Body of pancreas (tissue), 4 donors: ENCODE data around the gene SRPK1. TPM values are rescaled to one million over a fixed set of nuclear protein-coding genes. Genes with fewer than 3 reads are reported as not detected.

Source experiments
- ATAC-seq: fragments of 150-250 bp; one replicate; pipeline ENCODE4 v1.9.1; 2016
- DNase-seq, 4 donors: peaks; one replicate each; pipeline ENCODE4 v3.0.0-alpha.2; 2019
- H3K27ac ChIP-seq, 4 donors: fragments of 200-600 bp; sonication (generic); 1 replicate in 3 of 4; 2 replicates in 1 of 4; pipeline versions ENCODE4 v1.5.1 to v1.6.1; 2016 to 2019; ENCODE audit warnings: mild to moderate bottlenecking in 1 of 4, mixed read lengths in 1 of 4, moderate library complexity in 1 of 4
- H3K27me3 ChIP-seq, 2 donors: fragments of 200-600 bp; sonication (generic); one replicate each; pipeline ENCODE4 v1.6.0; 2016; ENCODE audit warnings: mild to moderate bottlenecking in 1 of 2
- H3K36me3 ChIP-seq, 2 donors: fragments of 200-600 bp; sonication (generic); replicated peaks in 1 of 2; 2 replicates each; pipeline ENCODE4 v1.5.1; 2016; ENCODE audit warnings: low read depth in 2 of 2; ENCODE audit not compliant: insufficient read depth in 1 of 2
- H3K4me1 ChIP-seq: fragments of 200-600 bp; sonication (generic); one replicate; pipeline ENCODE4 v1.6.0; 2016
- H3K4me3 ChIP-seq, 2 donors: fragments of 200-600 bp; sonication (generic); 1 replicate in 1 of 2; 2 replicates in 1 of 2; pipeline ENCODE4 v1.5.1; 2016 to 2019
- H3K9me3 ChIP-seq, 3 donors: fragments of 200-600 bp; sonication (generic); 1 replicate in 2 of 3; 2 replicates in 1 of 3; pipeline ENCODE4 v1.5.1; 2016
- POLR2A ChIP-seq, 3 donors: fragments of 450-650 bp; IDR thresholded peaks; one replicate each; pipeline ENCODE4 v1.6.1; 2016; ENCODE audit warnings: antibody characterized with exemption in 3 of 3, mild to moderate bottlenecking in 2 of 3
- WGBS, 2 donors: methylation state at CpG; one replicate each; pipeline ENCODE4 v1.1.5; 2017; 5-methylcytosine and 5-hydroxymethylcytosine counted together
- intact Hi-C: fragments of 100-400 bp; cut with DNase I; formaldehyde crosslinking; loops from one replicate; pipeline ENCODE4 v1.15.1; 2023
- total RNA-seq, 2 donors: library from RNA; depleted of rRNA; stranded (reverse); fragments of >200 nt; gene quantifications; one replicate each; pipeline ENCODE4 v1.1.0, GENCODE V29; 2016
- TF ChIP-seq, protein P1 (sequence below), 7 experiments: fragments of 450-650 bp in 4 of 7; fragments of 200-600 bp in 3 of 7; sonication (generic) in 3 of 7; IDR thresholded peaks; one replicate each; pipeline ENCODE4 v1.5.1; 2016 to 2019; ENCODE audit warnings: antibody characterized with exemption in 7 of 7

SRPK1 gene
- total RNA-seq, 2 donors from 2014 or later, result 30.4 to 80.4 TPM

DNA sequence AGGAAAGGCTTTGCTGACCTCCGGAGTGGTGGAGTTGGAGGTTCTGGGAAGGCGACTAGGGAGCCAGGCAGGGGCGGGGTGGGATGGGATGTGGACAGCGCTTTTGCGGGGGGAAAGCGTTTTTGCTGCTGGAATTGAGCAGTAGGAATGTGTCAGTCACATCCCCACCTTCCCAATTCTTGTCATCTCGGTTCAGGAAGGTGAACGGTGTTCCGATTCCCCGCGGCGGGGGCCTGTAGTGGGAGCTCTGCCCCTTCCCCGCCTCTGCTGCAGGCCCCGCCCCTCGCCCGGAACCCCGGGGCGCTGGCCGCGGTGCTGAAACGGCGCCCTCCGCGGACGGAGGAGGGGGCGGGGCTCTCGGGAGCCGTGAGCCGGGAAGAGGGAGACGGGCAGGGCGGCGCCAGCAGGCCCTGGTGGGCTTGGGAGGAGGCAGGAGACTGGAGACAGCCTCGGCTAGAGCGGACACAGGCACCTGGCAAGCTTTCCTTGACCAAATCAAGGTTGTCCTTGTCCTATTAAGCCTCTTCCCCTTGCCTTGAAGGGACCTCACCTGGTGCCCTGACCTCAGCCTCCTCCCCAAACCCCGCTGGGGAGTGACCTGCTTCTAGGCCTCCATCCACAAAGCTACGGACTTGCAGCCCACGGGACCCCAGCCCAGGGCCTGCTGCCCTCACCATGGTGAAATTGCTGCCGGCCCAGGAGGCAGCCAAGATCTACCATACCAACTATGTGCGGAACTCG lies 115.7 kb downstream of the SRPK1 start, which contains the start of gene LHFPL5:
Gene LHFPL5, plus strand, starts transcription at position 357 of the 741 bp plus-strand sequence. Its CDS starts 319 bp downstream, at position 676.
- H3K4me3 ChIP-seq, result no peak within 1 kb of the TSS
- H3K4me1 ChIP-seq, result peaks cover 20% of the 10 kb centered on the region
- intact Hi-C loops, result no loop called here
- peak within 1 kb of the TSS in 1 of 4 donors; percentile 17 for H3K27ac ChIP-seq
- DNase-seq (peak; percentile 60 to 72 (median 68)), ATAC-seq (peak; percentile 90)
- no peaks in the 10 kb centered on the region for H3K36me3 ChIP-seq
- H3K9me3 ChIP-seq, result no peaks in the 10 kb centered on the region
- 13 to 14% methylated on average over 21 to 40 of the region's 40 CpGs for WGBS, 2 donors
- no peaks in the 10 kb centered on the region for H3K27me3 ChIP-seq
- TF ChIP-seq, protein P1, sequence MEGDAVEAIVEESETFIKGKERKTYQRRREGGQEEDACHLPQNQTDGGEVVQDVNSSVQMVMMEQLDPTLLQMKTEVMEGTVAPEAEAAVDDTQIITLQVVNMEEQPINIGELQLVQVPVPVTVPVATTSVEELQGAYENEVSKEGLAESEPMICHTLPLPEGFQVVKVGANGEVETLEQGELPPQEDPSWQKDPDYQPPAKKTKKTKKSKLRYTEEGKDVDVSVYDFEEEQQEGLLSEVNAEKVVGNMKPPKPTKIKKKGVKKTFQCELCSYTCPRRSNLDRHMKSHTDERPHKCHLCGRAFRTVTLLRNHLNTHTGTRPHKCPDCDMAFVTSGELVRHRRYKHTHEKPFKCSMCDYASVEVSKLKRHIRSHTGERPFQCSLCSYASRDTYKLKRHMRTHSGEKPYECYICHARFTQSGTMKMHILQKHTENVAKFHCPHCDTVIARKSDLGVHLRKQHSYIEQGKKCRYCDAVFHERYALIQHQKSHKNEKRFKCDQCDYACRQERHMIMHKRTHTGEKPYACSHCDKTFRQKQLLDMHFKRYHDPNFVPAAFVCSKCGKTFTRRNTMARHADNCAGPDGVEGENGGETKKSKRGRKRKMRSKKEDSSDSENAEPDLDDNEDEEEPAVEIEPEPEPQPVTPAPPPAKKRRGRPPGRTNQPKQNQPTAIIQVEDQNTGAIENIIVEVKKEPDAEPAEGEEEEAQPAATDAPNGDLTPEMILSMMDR (IDR thresholded peaks at IDR 0.05), result no peak
- TF ChIP-seq POLR2A (IDR thresholded peaks at IDR 0.05), result no peak

- peaks cover 46% of the 10 kb centered on the region for H3K4me1 ChIP-seq
- H3K4me3 ChIP-seq, result no peak overlapping the region
- no peak for TF ChIP-seq POLR2A (IDR thresholded peaks at IDR 0.05)
- TF ChIP-seq, protein P1 (IDR thresholded peaks at IDR 0.05), result no peak
- DNase-seq (peak in 2 of 4 donors; percentile 31 to 32), ATAC-seq (no peak)
- 22 to 36% methylated on average over 3 of the region's 3 CpGs for WGBS, 2 donors
- H3K27me3 ChIP-seq, result no peaks in the 10 kb centered on the region
- H3K9me3 ChIP-seq, result no peaks in the 10 kb centered on the region
- intact Hi-C loops, result no loop called here
- no peaks in the 10 kb centered on the region for H3K36me3 ChIP-seq
- peak overlapping the region in 3 of 4 donors; percentile 92 to 98 (median 96) for H3K27ac ChIP-seq
These were observed 119.8 kb downstream of the SRPK1 start for GRCh38 chr6:35801148-35801547.

- intact Hi-C loops, result no loop called here
- 42 to 43% methylated on average over 5 of the region's 5 CpGs for WGBS, 2 donors
These were observed 122.2 kb downstream of the SRPK1 start for GRCh38 chr6:35798706-35799105.

DNA sequence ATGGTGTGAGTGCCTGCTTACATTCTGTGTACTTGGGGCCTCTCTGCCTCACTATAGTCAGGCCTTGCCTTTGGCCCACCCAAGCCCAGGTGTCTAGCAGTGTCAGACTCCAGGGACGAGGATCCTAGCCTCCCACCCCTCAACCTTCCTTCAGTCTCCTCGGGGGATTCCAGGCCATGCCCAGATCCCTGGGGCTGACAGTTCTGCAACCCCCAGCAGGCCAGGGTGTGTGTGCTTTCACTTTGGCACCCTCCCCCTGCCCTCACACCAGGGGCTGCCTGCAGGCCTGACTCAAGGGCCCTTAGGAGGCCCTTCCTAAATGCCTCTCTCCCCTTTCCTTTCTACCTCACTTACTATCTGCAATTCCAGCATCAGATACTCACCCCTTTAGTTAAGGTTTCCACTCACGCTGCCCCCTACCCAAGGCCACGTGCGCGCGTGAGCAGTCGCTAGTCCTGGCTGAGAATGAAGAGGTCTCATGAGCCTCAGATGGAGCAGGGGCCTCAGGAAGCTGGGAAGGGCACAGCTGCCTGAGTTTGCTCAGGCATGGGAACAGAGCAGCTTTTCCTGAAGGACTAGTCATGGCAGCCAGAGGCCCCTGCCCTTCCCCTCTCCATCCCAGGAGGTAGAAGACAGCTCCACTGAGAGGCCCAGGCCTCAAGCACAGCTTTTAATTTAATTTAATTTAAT lies 122.9 kb downstream of the SRPK1 start:
- TF ChIP-seq, protein P1 (IDR thresholded peaks at IDR 0.05), result peak in 1 of 7 experiments; percentile 22
- TF ChIP-seq POLR2A (IDR thresholded peaks at IDR 0.05), result no peak
- H3K27ac ChIP-seq, result peak overlapping the region; percentile 92 to 100 (median 97)
- DNase-seq (peak; percentile 97 to 99 (median 98)), ATAC-seq (peak; percentile 67)
- 34 to 43% methylated on average over 8 of the region's 8 CpGs for WGBS, 2 donors
- H3K36me3 ChIP-seq, result peaks cover 0 to 10% of the 10 kb centered on the region in 2 donors
- H3K9me3 ChIP-seq, result no peaks in the 10 kb centered on the region
- peaks cover 46% of the 10 kb centered on the region for H3K4me1 ChIP-seq
- intact Hi-C loops, result no loop called here
- no peak overlapping the region for H3K4me3 ChIP-seq
- no peaks in the 10 kb centered on the region for H3K27me3 ChIP-seq

More at GRCh38 chr6:35798706-35799105, 122.2 kb downstream of the SRPK1 start:
- Histone ChIP-seq H3K36me3 (peaks cover 0 to 10% of the 10 kb centered on the region in 2 donors), H3K9me3 (no peaks in the 10 kb centered on the region), H3K4me1 (peaks cover 42% of the 10 kb centered on the region), H3K27ac (peak overlapping the region; percentile 92 to 100 (median 97)), H3K27me3 (no peaks in the 10 kb centered on the region), H3K4me3 (no peak overlapping the region)
- TF ChIP-seq POLR2A (IDR thresholded peaks at IDR 0.05), result no peak
- TF ChIP-seq, protein P1 (IDR thresholded peaks at IDR 0.05), result no peak
- DNase-seq, result peak; percentile 52 to 71 (median 62)
- ATAC-seq, result no peak
